K562 (cell line): ENCODE measurements around the gene GP1BA. TPM values are rescaled to one million over a fixed set of nuclear protein-coding genes. Genes with fewer than 3 reads are reported as not detected.

Experiments used
- C11orf30 ChIP-seq: fragments of 450-650 bp; IDR thresholded peaks from 2 replicates; pipeline ENCODE4 v1.6.1; 2016; ENCODE audit warnings: low read depth, mild to moderate bottlenecking
- EP300 ChIP-seq: IDR thresholded peaks from 2 replicates; pipeline ENCODE4 v1.6.1; 2012; ENCODE audit warnings: low read length, improper control_type of control experiment
- FOS ChIP-seq: IDR thresholded peaks from 3 replicates; pipeline ENCODE4 v1.6.1; 2011; ENCODE audit not compliant: insufficient read length; ENCODE audit errors: extremely low read depth
- MAFK ChIP-seq: IDR thresholded peaks from 2 replicates; pipeline ENCODE4 v1.6.1; 2011; ENCODE audit warnings: low read length, improper control_type of control experiment
- MYC ChIP-seq, 2 experiments: fragments of 250-450 bp in 1 of 2; sonication (Bioruptor Pico) in 1 of 2; IDR thresholded peaks; 2 replicates each; pipeline versions ENCODE4 v1.5.1 to v1.6.1; 2012 to 2021; ENCODE audit warnings: low read depth in 2 of 2, borderline replicate concordance in 1 of 2, improper control_type of control experiment in 1 of 2, low read length in 1 of 2, mild to moderate bottlenecking in 1 of 2, moderate library complexity in 1 of 2
- NCOR1 ChIP-seq: fragments of 450-650 bp; IDR thresholded peaks from 2 replicates; pipeline ENCODE4 v1.6.1; 2016; ENCODE audit warnings: mild to moderate bottlenecking, moderate library complexity
- PML ChIP-seq: IDR thresholded peaks from 2 replicates; pipeline ENCODE4 v1.6.1; 2012; ENCODE audit warnings: low read length, inconsistent platforms
- POLR3A ChIP-seq: IDR thresholded peaks from 2 replicates; pipeline ENCODE4 v1.6.1; 2011; ENCODE audit warnings: borderline replicate concordance, mild to moderate bottlenecking, moderate library complexity; ENCODE audit not compliant: insufficient read length, insufficient read depth; ENCODE audit errors: extremely low read depth
- SIN3A ChIP-seq, 2 experiments: fragments of 150-350 bp in 1 of 2; IDR thresholded peaks; 2 replicates each; pipeline ENCODE4 v1.6.1; 2011 to 2016; ENCODE audit warnings: borderline replicate concordance in 2 of 2, low read depth in 2 of 2, low read length in 2 of 2, mild to moderate bottlenecking in 2 of 2, moderate library complexity in 2 of 2; ENCODE audit not compliant: control insufficient read depth in 1 of 2
- SMARCB1 ChIP-seq: IDR thresholded peaks from 2 replicates; pipeline ENCODE4 v1.6.1; 2011; ENCODE audit warnings: improper control_type of control experiment, low read depth; ENCODE audit not compliant: insufficient read length
- TEAD1 ChIP-seq, 2 experiments: fragments of 450-650 bp in 1 of 2; sonication (generic) in 1 of 2; formaldehyde crosslinking; IDR thresholded peaks; 2 replicates each; pipeline versions ENCODE4 v1.4.0 to v1.8.0; 2020 to 2022; ENCODE audit warnings: mild to moderate bottlenecking in 2 of 2, missing genetic modification reagents in 1 of 2
- ZNF584 ChIP-seq: fragments of 200-800 bp; sonication (Bioruptor generic); IDR thresholded peaks from 2 replicates; pipeline ENCODE4 v1.6.1; 2016; ENCODE audit warnings: low read depth, mild to moderate bottlenecking, missing genetic modification characterization, missing compliant biosample characterization
- polyA plus RNA-seq, 8 experiments: library from polyadenylated mRNA; depleted of rRNA in 4 of 8; stranded (reverse) in 5 of 8; unstranded in 3 of 8; fragments of >200 nt; fragmentation: Nextera tagmentation in 2 of 8; fragmentation: Illumina TruSeq in 1 of 8; extraction: Ambion mirVana in 2 of 8; extraction: Trizol in 1 of 8; gene quantifications; 2 replicates each; pipeline versions ENCODE4 v1.2.1 to v1.2.3, GENCODE V29; 2011 to 2014; ENCODE audit warnings: inconsistent platforms in 1 of 8, missing spikeins in 1 of 8
- total RNA-seq, 7 experiments: library from RNA; depleted of rRNA in 6 of 7; stranded (reverse); fragments of >200 nt in 6 of 7; fragmentation: Illumina TruSeq in 2 of 7; extraction: Trizol in 2 of 7; gene quantifications; 2 replicates each; pipeline versions ENCODE4 v1.2.1 to v1.2.3, GENCODE V29; 2011 to 2021; ENCODE audit warnings: low replicate concordance in 1 of 7
- TF ChIP-seq, protein P1 (sequence below), 2 experiments: fragments of 450-650 bp; formaldehyde crosslinking in 1 of 2; IDR thresholded peaks; 2 replicates each; pipeline versions ENCODE4 v1.4.0 to v1.6.1; 2014 to 2020; ENCODE audit warnings: mild to moderate bottlenecking in 2 of 2, borderline replicate concordance in 1 of 2, low read depth in 1 of 2
- TF ChIP-seq, protein P2 (sequence below): sonication (generic); IDR thresholded peaks from 2 replicates; pipeline ENCODE4 v1.6.1; 2016
- TF ChIP-seq, protein P3 (sequence below): sonication (generic); formaldehyde crosslinking; IDR thresholded peaks from 2 replicates; pipeline ENCODE4 v1.4.0; 2020; ENCODE audit warnings: mild to moderate bottlenecking, missing genetic modification reagents

The GP1BA gene
- total and polyA plus RNA-seq, 9 of the 15 experiments (the other 6 are each of a cell fraction or from before 2014, with no cell fraction given): 0.01 TPM; not detected in 8

DNA sequence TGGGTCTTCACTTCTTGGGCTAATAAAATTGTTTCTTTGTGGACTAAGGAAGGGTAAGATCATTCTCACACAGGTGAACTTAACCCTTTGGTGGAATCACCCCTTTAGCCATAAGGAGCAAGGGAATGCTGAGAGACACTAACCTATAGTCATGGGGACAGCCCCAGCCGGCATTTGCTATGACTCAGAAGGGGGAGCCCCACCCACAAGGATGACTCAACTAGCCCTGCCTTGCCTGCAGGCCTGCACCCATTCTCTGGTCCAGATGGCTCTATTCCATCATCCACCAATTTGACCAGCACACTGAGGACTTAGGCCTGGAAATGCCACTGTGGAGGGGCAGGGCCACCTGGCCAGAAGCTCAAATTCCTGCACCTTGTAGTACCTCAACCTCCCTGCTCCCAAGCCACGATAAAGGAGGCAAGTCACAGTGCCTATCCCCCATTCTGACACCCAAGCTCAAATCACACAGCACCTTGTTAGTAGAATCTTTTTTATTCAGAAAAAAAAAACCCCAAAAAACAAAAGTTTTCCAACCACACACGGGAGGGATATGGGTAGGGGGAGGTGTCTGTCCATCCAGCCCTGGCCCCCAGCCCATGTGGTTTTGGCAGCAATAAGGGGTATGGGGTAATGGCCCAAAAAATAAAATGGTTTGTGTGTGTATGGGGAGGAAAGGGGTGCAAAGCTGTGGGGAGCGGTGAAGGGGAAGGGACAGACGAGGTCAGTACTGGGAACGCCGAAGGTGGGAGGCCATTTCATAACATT is 13.3 kb downstream of the GP1BA start (continued):
- TF ChIP-seq, protein P1, sequence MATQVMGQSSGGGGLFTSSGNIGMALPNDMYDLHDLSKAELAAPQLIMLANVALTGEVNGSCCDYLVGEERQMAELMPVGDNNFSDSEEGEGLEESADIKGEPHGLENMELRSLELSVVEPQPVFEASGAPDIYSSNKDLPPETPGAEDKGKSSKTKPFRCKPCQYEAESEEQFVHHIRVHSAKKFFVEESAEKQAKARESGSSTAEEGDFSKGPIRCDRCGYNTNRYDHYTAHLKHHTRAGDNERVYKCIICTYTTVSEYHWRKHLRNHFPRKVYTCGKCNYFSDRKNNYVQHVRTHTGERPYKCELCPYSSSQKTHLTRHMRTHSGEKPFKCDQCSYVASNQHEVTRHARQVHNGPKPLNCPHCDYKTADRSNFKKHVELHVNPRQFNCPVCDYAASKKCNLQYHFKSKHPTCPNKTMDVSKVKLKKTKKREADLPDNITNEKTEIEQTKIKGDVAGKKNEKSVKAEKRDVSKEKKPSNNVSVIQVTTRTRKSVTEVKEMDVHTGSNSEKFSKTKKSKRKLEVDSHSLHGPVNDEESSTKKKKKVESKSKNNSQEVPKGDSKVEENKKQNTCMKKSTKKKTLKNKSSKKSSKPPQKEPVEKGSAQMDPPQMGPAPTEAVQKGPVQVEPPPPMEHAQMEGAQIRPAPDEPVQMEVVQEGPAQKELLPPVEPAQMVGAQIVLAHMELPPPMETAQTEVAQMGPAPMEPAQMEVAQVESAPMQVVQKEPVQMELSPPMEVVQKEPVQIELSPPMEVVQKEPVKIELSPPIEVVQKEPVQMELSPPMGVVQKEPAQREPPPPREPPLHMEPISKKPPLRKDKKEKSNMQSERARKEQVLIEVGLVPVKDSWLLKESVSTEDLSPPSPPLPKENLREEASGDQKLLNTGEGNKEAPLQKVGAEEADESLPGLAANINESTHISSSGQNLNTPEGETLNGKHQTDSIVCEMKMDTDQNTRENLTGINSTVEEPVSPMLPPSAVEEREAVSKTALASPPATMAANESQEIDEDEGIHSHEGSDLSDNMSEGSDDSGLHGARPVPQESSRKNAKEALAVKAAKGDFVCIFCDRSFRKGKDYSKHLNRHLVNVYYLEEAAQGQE (IDR thresholded peaks at IDR 0.05; ENCODE audit: borderline replicate concordance): peak; percentile 21; the same call in 1 of the 2 replicates
- TF ChIP-seq, protein P1 (CRISPR knock-in tag; IDR thresholded peaks at IDR 0.05; ENCODE audit: low read depth): no peak
- TF ChIP-seq TEAD1 (CRISPR knock-in tag; IDR thresholded peaks at IDR 0.05) (no peak), FOS (peak; percentile 37), C11orf30 (peak; percentile 39), NCOR1 (no peak), POLR3A (no peak), EP300 (peak; percentile 32; the same call in 1 of the 2 replicates), PML (0 out of 2 replicates have a peak, but pooled peaks have one; percentile 10), MYC (IDR thresholded peaks at IDR 0.05; ENCODE audit: low read depth, low read length) (peak; percentile 24; the same call in 1 of the 2 replicates), MYC (CRISPR knock-in tag; IDR thresholded peaks at IDR 0.05; ENCODE audit: borderline replicate concordance, low read depth) (no peak), ZNF584 (no peak), SMARCB1 (no peak), MAFK (peak; percentile 23; the same call in 1 of the 2 replicates), SIN3A (IDR thresholded peaks at IDR 0.05; ENCODE audit: borderline replicate concordance in 2 of 2, control insufficient read depth in 1 of 2, low read depth in 2 of 2, low read length in 2 of 2) (peak in 1 of 2 experiments; percentile 56; a peak in 2 of 4 replicates)
- TF ChIP-seq, protein P2, sequence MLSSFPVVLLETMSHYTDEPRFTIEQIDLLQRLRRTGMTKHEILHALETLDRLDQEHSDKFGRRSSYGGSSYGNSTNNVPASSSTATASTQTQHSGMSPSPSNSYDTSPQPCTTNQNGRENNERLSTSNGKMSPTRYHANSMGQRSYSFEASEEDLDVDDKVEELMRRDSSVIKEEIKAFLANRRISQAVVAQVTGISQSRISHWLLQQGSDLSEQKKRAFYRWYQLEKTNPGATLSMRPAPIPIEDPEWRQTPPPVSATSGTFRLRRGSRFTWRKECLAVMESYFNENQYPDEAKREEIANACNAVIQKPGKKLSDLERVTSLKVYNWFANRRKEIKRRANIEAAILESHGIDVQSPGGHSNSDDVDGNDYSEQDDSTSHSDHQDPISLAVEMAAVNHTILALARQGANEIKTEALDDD: peak; percentile 59
- TF ChIP-seq, protein P3, sequence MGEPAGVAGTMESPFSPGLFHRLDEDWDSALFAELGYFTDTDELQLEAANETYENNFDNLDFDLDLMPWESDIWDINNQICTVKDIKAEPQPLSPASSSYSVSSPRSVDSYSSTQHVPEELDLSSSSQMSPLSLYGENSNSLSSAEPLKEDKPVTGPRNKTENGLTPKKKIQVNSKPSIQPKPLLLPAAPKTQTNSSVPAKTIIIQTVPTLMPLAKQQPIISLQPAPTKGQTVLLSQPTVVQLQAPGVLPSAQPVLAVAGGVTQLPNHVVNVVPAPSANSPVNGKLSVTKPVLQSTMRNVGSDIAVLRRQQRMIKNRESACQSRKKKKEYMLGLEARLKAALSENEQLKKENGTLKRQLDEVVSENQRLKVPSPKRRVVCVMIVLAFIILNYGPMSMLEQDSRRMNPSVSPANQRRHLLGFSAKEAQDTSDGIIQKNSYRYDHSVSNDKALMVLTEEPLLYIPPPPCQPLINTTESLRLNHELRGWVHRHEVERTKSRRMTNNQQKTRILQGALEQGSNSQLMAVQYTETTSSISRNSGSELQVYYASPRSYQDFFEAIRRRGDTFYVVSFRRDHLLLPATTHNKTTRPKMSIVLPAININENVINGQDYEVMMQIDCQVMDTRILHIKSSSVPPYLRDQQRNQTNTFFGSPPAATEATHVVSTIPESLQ (CRISPR knock-in tag): no peak
